ENCODE results near the gene RFX1.

The RFX1 gene

DNA sequence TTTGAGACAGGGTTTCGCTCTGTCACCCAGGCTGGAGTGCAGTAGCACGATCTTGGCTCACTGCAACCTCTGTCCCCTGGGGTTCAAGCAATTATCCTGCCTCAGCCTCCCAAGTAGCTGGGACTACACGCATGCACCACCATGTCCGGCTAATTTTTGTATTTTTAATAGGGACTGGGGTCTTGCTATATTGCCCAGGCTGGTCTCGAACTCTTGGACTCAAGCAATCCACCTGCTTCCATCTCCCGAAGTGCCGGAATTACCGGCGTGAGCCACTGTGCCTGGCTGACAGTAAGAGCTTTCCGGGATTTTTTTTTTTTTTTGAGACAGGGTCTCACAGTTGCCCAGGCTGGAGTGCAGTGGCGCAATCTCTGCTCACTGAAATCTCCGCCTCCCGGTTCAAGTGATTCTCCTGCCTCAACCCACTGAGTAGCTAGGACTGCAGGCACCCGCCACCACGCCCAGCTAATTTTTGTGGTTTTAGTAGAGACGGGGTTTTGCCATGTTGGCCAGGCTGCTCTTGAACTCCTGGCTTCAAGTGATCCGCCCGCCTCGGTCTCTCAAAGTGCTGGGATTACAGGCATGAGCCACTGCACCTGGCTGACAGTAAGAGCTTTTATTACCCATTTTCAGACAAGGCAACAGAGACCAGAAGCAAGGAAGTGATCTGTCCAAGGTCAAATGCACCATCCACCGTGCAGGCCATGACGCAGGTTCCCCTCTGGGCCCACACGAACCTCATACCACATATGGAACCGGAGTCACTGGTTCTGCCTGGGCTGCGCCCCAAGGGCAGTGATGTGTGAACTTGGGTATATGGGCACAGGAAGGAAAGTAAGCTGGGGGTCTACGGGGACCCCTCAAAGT is 21.0 kb downstream of the RFX1 start:
- H3K27ac ChIP-seq: no peak overlapping the region
- no peak for DNase-seq
- peaks cover 10% of the 10 kb centered on the region for H3K36me3 ChIP-seq (replicated peaks)
- in situ Hi-C loops (cut with HindIII; ENCODE audit: low pct_ligation_motif_present, low sequenced_read_pairs): no loop called here
- H3K4me3 ChIP-seq (ENCODE audit: low read depth, low read length): no peak overlapping the region
- TF ChIP-seq, protein P1, sequence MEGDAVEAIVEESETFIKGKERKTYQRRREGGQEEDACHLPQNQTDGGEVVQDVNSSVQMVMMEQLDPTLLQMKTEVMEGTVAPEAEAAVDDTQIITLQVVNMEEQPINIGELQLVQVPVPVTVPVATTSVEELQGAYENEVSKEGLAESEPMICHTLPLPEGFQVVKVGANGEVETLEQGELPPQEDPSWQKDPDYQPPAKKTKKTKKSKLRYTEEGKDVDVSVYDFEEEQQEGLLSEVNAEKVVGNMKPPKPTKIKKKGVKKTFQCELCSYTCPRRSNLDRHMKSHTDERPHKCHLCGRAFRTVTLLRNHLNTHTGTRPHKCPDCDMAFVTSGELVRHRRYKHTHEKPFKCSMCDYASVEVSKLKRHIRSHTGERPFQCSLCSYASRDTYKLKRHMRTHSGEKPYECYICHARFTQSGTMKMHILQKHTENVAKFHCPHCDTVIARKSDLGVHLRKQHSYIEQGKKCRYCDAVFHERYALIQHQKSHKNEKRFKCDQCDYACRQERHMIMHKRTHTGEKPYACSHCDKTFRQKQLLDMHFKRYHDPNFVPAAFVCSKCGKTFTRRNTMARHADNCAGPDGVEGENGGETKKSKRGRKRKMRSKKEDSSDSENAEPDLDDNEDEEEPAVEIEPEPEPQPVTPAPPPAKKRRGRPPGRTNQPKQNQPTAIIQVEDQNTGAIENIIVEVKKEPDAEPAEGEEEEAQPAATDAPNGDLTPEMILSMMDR (IDR thresholded peaks at IDR 0.05; ENCODE audit: low read depth, low read length, missing control alignments): no peak
- H3K27me3 ChIP-seq (replicated peaks): no peaks in the 10 kb centered on the region

DNA sequence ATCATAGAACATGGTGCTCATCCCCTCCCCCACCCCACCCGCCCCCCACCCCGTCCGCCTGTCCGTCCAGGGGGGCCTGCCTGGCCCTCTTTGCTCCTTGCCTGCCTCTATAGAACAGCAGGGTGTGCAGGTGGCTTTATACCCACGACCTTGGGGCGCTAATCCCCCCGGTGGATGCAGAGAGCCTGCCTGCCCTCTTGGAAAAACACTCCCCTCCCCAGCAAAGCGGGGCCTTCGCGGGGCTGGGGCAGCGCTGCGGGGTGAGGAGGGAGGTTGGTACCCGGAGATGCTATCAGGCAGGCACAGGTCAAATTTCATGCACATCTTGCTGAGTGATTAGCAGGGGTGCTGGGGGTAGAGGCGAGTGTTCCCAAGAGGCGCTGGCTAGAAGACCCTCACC is 21.9 kb downstream of the RFX1 start:
- TF ChIP-seq, protein P1 (IDR thresholded peaks at IDR 0.05; ENCODE audit: low read depth, low read length, missing control alignments): no peak
- no peak overlapping the region for H3K4me3 ChIP-seq (ENCODE audit: low read depth, low read length)
- no peaks in the 10 kb centered on the region for H3K27me3 ChIP-seq (replicated peaks)
- no peak overlapping the region for H3K27ac ChIP-seq
- DNase-seq: no peak
- peaks cover 10% of the 10 kb centered on the region for H3K36me3 ChIP-seq (replicated peaks)
- in situ Hi-C loops (cut with HindIII; ENCODE audit: low pct_ligation_motif_present, low sequenced_read_pairs): no loop called here

DNA sequence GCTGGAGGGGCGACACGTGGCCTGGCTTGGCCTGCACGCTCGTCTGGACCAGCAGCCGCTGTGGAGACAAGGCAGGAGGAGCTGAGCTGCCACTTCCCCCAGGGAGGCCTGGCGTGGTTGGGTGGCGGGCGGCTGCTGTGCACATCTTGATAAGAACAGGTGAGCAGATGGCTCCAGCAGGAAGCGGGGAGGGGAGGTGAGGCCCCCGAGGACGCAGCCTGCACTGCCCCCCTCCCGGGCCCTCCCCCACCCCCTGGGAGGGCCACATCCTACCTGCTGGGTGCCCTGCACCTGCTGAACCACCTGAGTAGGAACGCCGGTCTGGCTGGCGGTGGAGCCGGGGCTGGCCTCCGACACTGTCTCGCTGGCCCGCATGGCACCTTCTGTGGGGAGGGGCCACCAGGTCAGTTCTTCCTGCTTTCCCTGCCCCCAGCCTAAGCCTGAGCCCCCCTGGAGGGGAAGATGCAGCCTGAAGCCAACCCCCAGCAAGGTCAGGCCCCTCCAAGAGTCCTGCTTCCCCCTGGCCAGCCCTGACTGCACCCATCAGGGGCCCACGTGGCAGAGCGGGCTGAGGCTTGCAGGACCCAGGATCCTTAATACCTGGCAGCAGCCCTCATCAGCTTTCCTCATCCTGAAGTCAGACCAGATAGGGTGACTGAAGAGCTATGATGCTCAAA is 22.8 kb downstream of the RFX1 start:
- Histone ChIP-seq H3K4me3 (ENCODE audit: low read depth, low read length) (no peak overlapping the region), H3K36me3 (replicated peaks) (peaks cover 7% of the 10 kb centered on the region), H3K27ac (no peak overlapping the region), H3K27me3 (replicated peaks) (no peaks in the 10 kb centered on the region)
- TF ChIP-seq, protein P1 (IDR thresholded peaks at IDR 0.05; ENCODE audit: low read depth, low read length, missing control alignments): no peak
- in situ Hi-C loops (cut with HindIII; ENCODE audit: low pct_ligation_motif_present, low sequenced_read_pairs): no loop called here
- DNase-seq: no peak

DNA sequence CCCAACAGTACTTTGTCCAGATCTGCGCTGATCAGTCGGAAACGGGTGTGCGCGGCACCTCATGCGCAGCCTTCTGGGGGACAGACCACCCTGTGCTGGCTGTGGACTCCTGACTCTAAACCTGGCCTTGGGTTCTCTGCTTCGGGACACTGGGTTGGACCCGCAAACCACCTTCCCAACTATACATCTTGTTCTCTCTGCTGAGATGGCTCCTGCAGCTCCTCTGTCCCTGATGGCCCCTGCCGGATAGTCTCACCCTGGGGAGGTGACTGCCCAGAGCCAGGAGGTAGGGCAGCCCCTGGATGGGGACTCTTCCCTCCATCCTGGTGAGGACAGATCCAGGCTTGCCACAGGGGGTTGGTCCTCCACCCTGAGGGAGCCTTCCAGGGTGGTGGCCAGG is 23.3 kb downstream of the RFX1 start:
- H3K4me3 ChIP-seq (ENCODE audit: low read depth, low read length): no peak overlapping the region
- no peaks in the 10 kb centered on the region for H3K27me3 ChIP-seq (replicated peaks)
- DNase-seq: no peak
- H3K27ac ChIP-seq: no peak overlapping the region
- H3K36me3 ChIP-seq (replicated peaks): peaks cover 7% of the 10 kb centered on the region
- in situ Hi-C loops (cut with HindIII; ENCODE audit: low pct_ligation_motif_present, low sequenced_read_pairs): no loop called here
- TF ChIP-seq, protein P1 (IDR thresholded peaks at IDR 0.05; ENCODE audit: low read depth, low read length, missing control alignments): no peak

DNA sequence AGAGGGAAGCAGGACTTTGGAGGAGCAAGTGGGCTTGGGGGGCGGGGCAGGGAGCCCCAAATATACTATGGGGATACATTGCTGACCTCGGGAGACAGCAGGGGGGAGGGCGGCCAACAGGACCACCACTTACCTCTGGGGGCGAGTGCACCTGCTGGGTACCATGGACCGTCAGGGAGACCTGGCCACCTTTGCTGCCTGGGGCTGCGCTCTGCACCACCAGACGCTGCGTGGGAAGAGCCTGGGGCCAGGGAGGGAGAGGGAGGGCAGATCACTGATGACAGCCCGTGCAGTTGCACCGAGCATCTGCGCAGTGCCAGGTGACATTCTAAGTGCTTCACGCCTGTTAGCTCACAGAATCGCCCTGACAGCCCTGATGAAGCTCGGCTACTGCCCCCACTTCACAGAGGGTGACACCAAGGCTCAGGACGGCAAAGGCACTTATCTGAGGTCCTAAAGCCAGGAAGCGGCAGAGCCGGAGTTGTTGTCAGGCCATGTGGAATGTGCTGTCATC is 24.1 kb downstream of the RFX1 start:
- no peak for DNase-seq
- in situ Hi-C loops (cut with HindIII; ENCODE audit: low pct_ligation_motif_present, low sequenced_read_pairs): no loop called here
- TF ChIP-seq, protein P1 (IDR thresholded peaks at IDR 0.05; ENCODE audit: low read depth, low read length, missing control alignments): no peak
- Histone ChIP-seq H3K27me3 (replicated peaks) (no peaks in the 10 kb centered on the region), H3K27ac (no peak overlapping the region), H3K4me3 (ENCODE audit: low read depth, low read length) (no peak overlapping the region), H3K36me3 (replicated peaks) (peaks cover 7% of the 10 kb centered on the region)
